ENCODE measurements around the gene ERV3-1.
A peak's percentile ranks its signal among the peaks of the same experiment; 100 is the strongest.
"Not testable (repeated sequence)": the region's sequence is repeated elsewhere in the genome, so short reads cannot be mapped to it uniquely, and the experiment has no call there.

ERV3-1 gene

GRCh38 chr7:64999165-65000004 lies 7.1 kb downstream of the ERV3-1 start:
- peak; percentile 3 to 52 for DNase-seq

GRCh38 chr7:64998865-64999164 lies 7.7 kb downstream of the ERV3-1 start:
- no peak for DNase-seq

GRCh38 chr7:64997927-64998391 lies 8.5 kb downstream of the ERV3-1 start:
- no peak for DNase-seq

GRCh38 chr7:64997164-64997908 lies 9.2 kb downstream of the ERV3-1 start:
- no peak for DNase-seq

- no peak for DNase-seq
These were observed 10.2 kb downstream of the ERV3-1 start for GRCh38 chr7:64996305-64996704.

- DNase-seq = no peak
These were observed 12.6 kb downstream of the ERV3-1 start for GRCh38 chr7:64993901-64994300.

GRCh38 chr7:64992971-64993370 lies 13.5 kb downstream of the ERV3-1 start:
- no peak for DNase-seq

GRCh38 chr7:64990936-64991335 lies 15.6 kb downstream of the ERV3-1 start, which contains the start of gene ZNF117:
TSS of gene ZNF117 (minus strand) at chr7:64991036.
- no peak for DNase-seq

- no peak for DNase-seq
These were observed 16.3 kb downstream of the ERV3-1 start for GRCh38 chr7:64990216-64990615.

GRCh38 chr7:64978497-64979203 lies 27.8 kb downstream of the ERV3-1 start:
- no peak for DNase-seq

- no peak for DNase-seq
These were observed 40.9 kb downstream of the ERV3-1 start for GRCh38 chr7:64965594-64965993.

GRCh38 chr7:64959072-64959747 lies 47.3 kb downstream of the ERV3-1 start:
- DNase-seq = no peak

- peak in 1 of 2 donors; percentile 62 for DNase-seq
These were observed 55.1 kb downstream of the ERV3-1 start for GRCh38 chr7:64951250-64951848.

- not testable (repeated sequence) for DNase-seq
These were observed 55.8 kb downstream of the ERV3-1 start for GRCh38 chr7:64950673-64951072.

GRCh38 chr7:64948774-64949173 lies 57.7 kb downstream of the ERV3-1 start:
- not testable (repeated sequence) for DNase-seq

- no peak for DNase-seq
These were observed 59.1 kb downstream of the ERV3-1 start for GRCh38 chr7:64947252-64948000.

- peak in 1 of 2 donors; percentile 2 for DNase-seq
These were observed 59.7 kb downstream of the ERV3-1 start for GRCh38 chr7:64946772-64947171.

GRCh38 chr7:64945503-64946175 lies 60.8 kb downstream of the ERV3-1 start:
- DNase-seq = no peak

- not testable (repeated sequence) for DNase-seq
These were observed 61.6 kb downstream of the ERV3-1 start for GRCh38 chr7:64944667-64945502.
